Gastrocnemius medialis (tissue), 4 donors: ENCODE results near the gene ANKRD17. TPM values are rescaled to one million over a fixed set of nuclear protein-coding genes. Genes with fewer than 3 reads are reported as not detected.

Experiments
- ATAC-seq, 2 donors: fragments of 150-250 bp; one replicate each; pipeline ENCODE4 v1.9.1; 2016
- DNase-seq, 2 donors: peaks; one replicate each; pipeline ENCODE4 v3.0.0-alpha.2; 2019
- H3K27ac ChIP-seq, 4 donors: fragments of 200-600 bp; sonication (generic); 1 replicate in 1 of 4; 2 replicates in 3 of 4; pipeline ENCODE4 v1.5.1; 2016 to 2018; ENCODE audit warnings: mild to moderate bottlenecking in 2 of 4, moderate library complexity in 1 of 4
- H3K27me3 ChIP-seq, 3 donors: fragments of 200-600 bp; sonication (generic) in 2 of 3; 1 replicate in 1 of 3; 2 replicates in 2 of 3; pipeline versions ENCODE4 v1.5.1 to v1.6.0; 2016 to 2019; ENCODE audit warnings: mild to moderate bottlenecking in 1 of 3, moderate library complexity in 1 of 3
- H3K36me3 ChIP-seq, 2 donors: fragments of 200-600 bp; sonication (generic) in 1 of 2; one replicate each; pipeline ENCODE4 v1.5.1; 2017 to 2018
- H3K4me1 ChIP-seq, 2 donors: fragments of 200-600 bp; sonication (generic) in 1 of 2; one replicate each; pipeline ENCODE4 v1.5.1; 2016 to 2017; ENCODE audit warnings: mild to moderate bottlenecking in 2 of 2
- H3K4me3 ChIP-seq, 4 donors: fragments of 200-600 bp; sonication (generic) in 3 of 4; 1 replicate in 1 of 4; 2 replicates in 3 of 4; pipeline ENCODE4 v1.5.1; 2016 to 2019; ENCODE audit warnings: mild to moderate bottlenecking in 2 of 4
- H3K9me3 ChIP-seq, 3 donors: fragments of 200-600 bp; sonication (generic) in 2 of 3; 1 replicate in 1 of 3; 2 replicates in 2 of 3; pipeline ENCODE4 v1.5.1; 2016 to 2019
- POLR2A ChIP-seq, 2 donors: fragments of 450-650 bp; IDR thresholded peaks; one replicate each; pipeline ENCODE4 v1.6.1; 2017; ENCODE audit warnings: antibody characterized with exemption in 2 of 2, mild to moderate bottlenecking in 2 of 2, moderate library complexity in 2 of 2
- in situ Hi-C, 4 donors: fragments of 200-750 bp; cut with MboI; loops; one replicate each; pipeline versions ENCODE4 v1.15.0 to v1.8.0; 2017; ENCODE audit warnings: low sequenced_read_pairs in 4 of 4
- intact Hi-C: fragments of 100-400 bp; cut with DNase I; formaldehyde crosslinking; loops from one replicate; pipeline ENCODE4 v1.15.1; 2023; ENCODE audit warnings: low total_unique reads
- total RNA-seq, 4 donors: library from RNA; depleted of rRNA; stranded (reverse); fragments of >200 nt; gene quantifications; one replicate each; pipeline versions ENCODE4 v1.1.0 to v1.2.3, GENCODE V29; 2016
- TF ChIP-seq, protein P1 (sequence below), 5 experiments: fragments of 450-650 bp in 3 of 5; fragments of 200-600 bp in 2 of 5; sonication (generic) in 2 of 5; IDR thresholded peaks in 4 of 5; conservative IDR thresholded peaks in 1 of 5; 1 replicate in 4 of 5; 2 replicates in 1 of 5; pipeline ENCODE4 v1.5.1; 2016 to 2019; ENCODE audit warnings: antibody characterized with exemption in 5 of 5, mild to moderate bottlenecking in 3 of 5, moderate library complexity in 3 of 5

ANKRD17 gene
- total RNA-seq, 4 donors from 2014 or later = 40.8 to 68.5 (median 54.8) TPM

- TF ChIP-seq, protein P1, sequence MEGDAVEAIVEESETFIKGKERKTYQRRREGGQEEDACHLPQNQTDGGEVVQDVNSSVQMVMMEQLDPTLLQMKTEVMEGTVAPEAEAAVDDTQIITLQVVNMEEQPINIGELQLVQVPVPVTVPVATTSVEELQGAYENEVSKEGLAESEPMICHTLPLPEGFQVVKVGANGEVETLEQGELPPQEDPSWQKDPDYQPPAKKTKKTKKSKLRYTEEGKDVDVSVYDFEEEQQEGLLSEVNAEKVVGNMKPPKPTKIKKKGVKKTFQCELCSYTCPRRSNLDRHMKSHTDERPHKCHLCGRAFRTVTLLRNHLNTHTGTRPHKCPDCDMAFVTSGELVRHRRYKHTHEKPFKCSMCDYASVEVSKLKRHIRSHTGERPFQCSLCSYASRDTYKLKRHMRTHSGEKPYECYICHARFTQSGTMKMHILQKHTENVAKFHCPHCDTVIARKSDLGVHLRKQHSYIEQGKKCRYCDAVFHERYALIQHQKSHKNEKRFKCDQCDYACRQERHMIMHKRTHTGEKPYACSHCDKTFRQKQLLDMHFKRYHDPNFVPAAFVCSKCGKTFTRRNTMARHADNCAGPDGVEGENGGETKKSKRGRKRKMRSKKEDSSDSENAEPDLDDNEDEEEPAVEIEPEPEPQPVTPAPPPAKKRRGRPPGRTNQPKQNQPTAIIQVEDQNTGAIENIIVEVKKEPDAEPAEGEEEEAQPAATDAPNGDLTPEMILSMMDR (IDR thresholded peaks at IDR 0.05 in 4 of 5, conservative IDR thresholded peaks at IDR 0.05 in 1 of 5) = no peak
- no peak for TF ChIP-seq POLR2A (IDR thresholded peaks at IDR 0.05)
- Histone ChIP-seq H3K27me3 (no peaks in the 10 kb centered on the region), H3K4me3 (no peak overlapping the region), H3K36me3 (no peaks in the 10 kb centered on the region), H3K27ac (no peak overlapping the region), H3K9me3 (no peaks in the 10 kb centered on the region), H3K4me1 (peaks cover 38 to 39% of the 10 kb centered on the region in 2 donors)
- in situ Hi-C loops (loop anchor here in 1 of 4 donors (10.0 kb wide), 1 partner anchor 170 kb away; no protein-coding TSS in a partner anchor), intact Hi-C loops (no loop called here)
- ATAC-seq (no peak), DNase-seq (no peak)
Measured at GRCh38 chr4:73244945-73245601, 13.5 kb downstream of the ANKRD17 start.

DNA sequence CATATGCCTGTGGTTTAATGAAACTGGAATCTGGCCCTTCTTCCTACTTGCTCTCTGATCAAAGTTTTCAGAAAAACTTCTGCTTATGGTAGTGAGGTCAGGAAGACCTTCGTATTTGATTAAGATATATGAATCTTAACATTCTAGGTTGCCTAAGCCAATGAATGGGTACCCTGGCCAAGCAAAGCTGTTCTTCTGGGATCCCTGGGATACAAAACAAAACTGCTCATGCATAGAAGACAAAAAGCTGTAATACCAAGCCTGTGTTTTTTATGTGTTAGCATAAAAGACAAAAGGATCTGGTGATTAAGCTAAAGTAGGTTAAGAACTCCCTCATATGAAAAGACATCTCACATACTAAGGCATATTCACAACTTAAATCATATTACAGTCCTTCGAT, 21.6 kb downstream of the ANKRD17 start:
- Histone ChIP-seq H3K4me3 (no peak overlapping the region), H3K36me3 (peaks cover 0 to 6% of the 10 kb centered on the region in 2 donors), H3K9me3 (no peaks in the 10 kb centered on the region), H3K27ac (no peak overlapping the region), H3K4me1 (peaks cover 6 to 21% of the 10 kb centered on the region in 2 donors), H3K27me3 (no peaks in the 10 kb centered on the region)
- intact Hi-C loops (no loop called here), in situ Hi-C loops (no loop called here)
- ATAC-seq = no peak
- TF ChIP-seq, protein P1 (IDR thresholded peaks at IDR 0.05 in 4 of 5, conservative IDR thresholded peaks at IDR 0.05 in 1 of 5) = no peak
- no peak for TF ChIP-seq POLR2A (IDR thresholded peaks at IDR 0.05)
- DNase-seq = no peak

GRCh38 chr4:73236151-73236550, 22.4 kb downstream of the ANKRD17 start:
- no peak for DNase-seq
- intact Hi-C loops = no loop called here
- H3K9me3 ChIP-seq = no peaks in the 10 kb centered on the region
- H3K36me3 ChIP-seq = peaks cover 0 to 6% of the 10 kb centered on the region in 2 donors
- peaks cover 3 to 17% of the 10 kb centered on the region in 2 donors for H3K4me1 ChIP-seq
- H3K4me3 ChIP-seq = no peak overlapping the region
- in situ Hi-C loops = no loop called here
- no peaks in the 10 kb centered on the region for H3K27me3 ChIP-seq
- no peak overlapping the region for H3K27ac ChIP-seq
- no peak for ATAC-seq
- TF ChIP-seq, protein P1 (IDR thresholded peaks at IDR 0.05 in 4 of 5, conservative IDR thresholded peaks at IDR 0.05 in 1 of 5) = no peak
- no peak for TF ChIP-seq POLR2A (IDR thresholded peaks at IDR 0.05)

DNA sequence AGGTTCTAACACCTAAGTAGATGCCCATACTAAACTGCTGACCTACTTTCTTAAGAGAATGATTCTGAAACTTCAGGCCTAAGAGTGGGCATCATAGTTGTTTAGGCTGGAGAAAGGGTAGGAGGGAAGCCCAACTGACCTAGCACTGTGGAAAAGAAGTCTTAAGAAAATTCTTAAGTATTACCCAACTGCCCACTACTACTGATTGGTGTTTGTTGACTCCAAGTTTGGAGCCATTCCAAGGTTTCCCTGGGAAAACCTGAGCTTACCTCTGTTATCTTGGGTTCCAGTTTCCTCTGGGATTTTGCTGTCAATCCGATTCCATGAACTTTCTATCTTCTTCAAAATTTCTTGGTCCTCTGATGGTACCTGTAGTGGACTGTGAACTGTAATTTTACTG, 23.9 kb downstream of the ANKRD17 start:
- ATAC-seq (no peak), DNase-seq (no peak)
- Histone ChIP-seq H3K27me3 (no peaks in the 10 kb centered on the region), H3K4me3 (no peak overlapping the region), H3K4me1 (peaks cover 7 to 11% of the 10 kb centered on the region in 2 donors), H3K27ac (no peak overlapping the region), H3K36me3 (peaks cover 0 to 6% of the 10 kb centered on the region in 2 donors), H3K9me3 (no peaks in the 10 kb centered on the region)
- in situ Hi-C loops = no loop called here
- TF ChIP-seq, protein P1 (IDR thresholded peaks at IDR 0.05 in 4 of 5, conservative IDR thresholded peaks at IDR 0.05 in 1 of 5) = no peak
- TF ChIP-seq POLR2A (IDR thresholded peaks at IDR 0.05) = no peak
- intact Hi-C loops = no loop called here
